ENCODE measurements around the gene UEVLD. TPM values are rescaled to one million over a fixed set of nuclear protein-coding genes. Genes with fewer than 3 reads are reported as not detected.

Gene UEVLD
- total and polyA plus RNA-seq, 9 of the 15 experiments (the other 6 are each of a cell fraction or from before 2014, with no cell fraction given): 4.7 to 12.6 (median 7.4) TPM

DNA sequence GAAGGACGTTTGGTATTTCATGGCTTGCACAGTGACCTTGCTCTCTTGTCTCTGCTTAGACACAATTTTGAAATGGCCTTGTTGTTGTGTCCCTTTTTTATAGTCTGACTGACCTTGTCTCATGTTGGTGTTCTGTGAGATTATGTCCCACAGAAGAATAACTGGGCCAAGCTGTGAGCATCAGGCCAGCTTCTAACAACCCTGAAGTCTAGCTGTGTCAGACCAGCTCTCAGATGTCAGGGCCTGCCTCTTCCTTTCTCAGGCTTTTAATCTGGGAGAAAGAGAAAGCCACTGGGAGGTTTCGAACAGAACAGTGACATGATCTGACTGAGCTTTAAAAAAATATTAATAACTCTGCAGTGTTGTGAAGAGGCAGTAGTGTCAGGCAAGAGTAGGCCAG is 2.0 kb upstream of the UEVLD start:
- TF ChIP-seq, protein P1, sequence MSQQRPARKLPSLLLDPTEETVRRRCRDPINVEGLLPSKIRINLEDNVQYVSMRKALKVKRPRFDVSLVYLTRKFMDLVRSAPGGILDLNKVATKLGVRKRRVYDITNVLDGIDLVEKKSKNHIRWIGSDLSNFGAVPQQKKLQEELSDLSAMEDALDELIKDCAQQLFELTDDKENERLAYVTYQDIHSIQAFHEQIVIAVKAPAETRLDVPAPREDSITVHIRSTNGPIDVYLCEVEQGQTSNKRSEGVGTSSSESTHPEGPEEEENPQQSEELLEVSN (IDR thresholded peaks at IDR 0.05; ENCODE audit: borderline replicate concordance in 1 of 2, extremely low read depth in 1 of 2, insufficient read depth in 1 of 2, insufficient read length in 1 of 2, low read depth in 1 of 2, low read length in 1 of 2, poor library complexity in 1 of 2, severe bottlenecking in 1 of 2): no peak
- TF ChIP-seq, protein P2, sequence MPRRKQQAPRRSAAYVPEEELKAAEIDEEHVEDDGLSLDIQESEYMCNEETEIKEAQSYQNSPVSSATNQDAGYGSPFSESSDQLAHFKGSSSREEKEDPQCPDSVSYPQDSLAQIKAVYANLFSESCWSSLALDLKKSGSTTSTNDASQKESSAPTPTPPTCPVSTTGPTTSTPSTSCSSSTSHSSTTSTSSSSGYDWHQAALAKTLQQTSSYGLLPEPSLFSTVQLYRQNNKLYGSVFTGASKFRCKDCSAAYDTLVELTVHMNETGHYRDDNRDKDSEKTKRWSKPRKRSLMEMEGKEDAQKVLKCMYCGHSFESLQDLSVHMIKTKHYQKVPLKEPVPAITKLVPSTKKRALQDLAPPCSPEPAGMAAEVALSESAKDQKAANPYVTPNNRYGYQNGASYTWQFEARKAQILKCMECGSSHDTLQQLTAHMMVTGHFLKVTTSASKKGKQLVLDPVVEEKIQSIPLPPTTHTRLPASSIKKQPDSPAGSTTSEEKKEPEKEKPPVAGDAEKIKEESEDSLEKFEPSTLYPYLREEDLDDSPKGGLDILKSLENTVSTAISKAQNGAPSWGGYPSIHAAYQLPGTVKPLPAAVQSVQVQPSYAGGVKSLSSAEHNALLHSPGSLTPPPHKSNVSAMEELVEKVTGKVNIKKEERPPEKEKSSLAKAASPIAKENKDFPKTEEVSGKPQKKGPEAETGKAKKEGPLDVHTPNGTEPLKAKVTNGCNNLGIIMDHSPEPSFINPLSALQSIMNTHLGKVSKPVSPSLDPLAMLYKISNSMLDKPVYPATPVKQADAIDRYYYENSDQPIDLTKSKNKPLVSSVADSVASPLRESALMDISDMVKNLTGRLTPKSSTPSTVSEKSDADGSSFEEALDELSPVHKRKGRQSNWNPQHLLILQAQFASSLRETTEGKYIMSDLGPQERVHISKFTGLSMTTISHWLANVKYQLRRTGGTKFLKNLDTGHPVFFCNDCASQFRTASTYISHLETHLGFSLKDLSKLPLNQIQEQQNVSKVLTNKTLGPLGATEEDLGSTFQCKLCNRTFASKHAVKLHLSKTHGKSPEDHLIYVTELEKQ (CRISPR knock-in tag; IDR thresholded peaks at IDR 0.05): no peak
- TF ChIP-seq KLF16 (IDR thresholded peaks at IDR 0.05) (no peak), SMARCA5 (IDR thresholded peaks at IDR 0.05) (no peak), HNRNPL (IDR thresholded peaks at IDR 0.05; ENCODE audit: low read depth, low read length) (no peak), FOXP1 (CRISPR knock-in tag; IDR thresholded peaks at IDR 0.05) (no peak), L3MBTL2 (IDR thresholded peaks at IDR 0.05) (no peak)
- TF ChIP-seq, protein P3, sequence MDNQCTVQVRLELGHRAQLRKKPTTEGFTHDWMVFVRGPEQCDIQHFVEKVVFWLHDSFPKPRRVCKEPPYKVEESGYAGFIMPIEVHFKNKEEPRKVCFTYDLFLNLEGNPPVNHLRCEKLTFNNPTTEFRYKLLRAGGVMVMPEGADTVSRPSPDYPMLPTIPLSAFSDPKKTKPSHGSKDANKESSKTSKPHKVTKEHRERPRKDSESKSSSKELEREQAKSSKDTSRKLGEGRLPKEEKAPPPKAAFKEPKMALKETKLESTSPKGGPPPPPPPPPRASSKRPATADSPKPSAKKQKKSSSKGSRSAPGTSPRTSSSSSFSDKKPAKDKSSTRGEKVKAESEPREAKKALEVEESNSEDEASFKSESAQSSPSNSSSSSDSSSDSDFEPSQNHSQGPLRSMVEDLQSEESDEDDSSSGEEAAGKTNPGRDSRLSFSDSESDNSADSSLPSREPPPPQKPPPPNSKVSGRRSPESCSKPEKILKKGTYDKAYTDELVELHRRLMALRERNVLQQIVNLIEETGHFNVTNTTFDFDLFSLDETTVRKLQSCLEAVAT (IDR thresholded peaks at IDR 0.05): no peak
- H3K4me1 ChIP-seq (replicated peaks in 1 of 2; ENCODE audit: control insufficient read depth in 2 of 2, insufficient read depth in 2 of 2, low read length in 2 of 2): peaks cover 15 to 17% of the 10 kb centered on the region in 2 experiments; a peak in 4 of 5 replicates
- H2AFZ ChIP-seq (ENCODE audit: low read depth, low read length): no peak overlapping the region
- CTCF ChIA-PET (ENCODE audit: low intra/inter-chr PET ratio): no interaction called here
- POLR2A ChIA-PET: interaction anchor here (1.0 to 2.2 kb wide), 4 partner anchors 12 to 44 kb away, joined by 3 to 9 read pairs (median 6); partner anchors contain the start of gene SPTY2D1
- no peaks in the 10 kb centered on the region for H3K27me3 ChIP-seq (ENCODE audit: control insufficient read depth in 2 of 2, insufficient read depth in 2 of 2, low read length in 2 of 2)
- DNase-seq (ENCODE audit: extremely low read depth in 1 of 4, low spot score in 3 of 4) (no peak), FAIRE-seq (no peak), ATAC-seq (no peak)
- peaks cover 37% of the 10 kb centered on the region for H3K79me2 ChIP-seq (ENCODE audit: control insufficient read depth, insufficient read depth, low read length)
- peak overlapping the region; percentile 87 for H3K4me2 ChIP-seq (ENCODE audit: insufficient read depth, low read length)
- H3K4me3 ChIP-seq: no peak overlapping the region
- H3K36me3 ChIP-seq (ENCODE audit: control insufficient read depth, insufficient read depth, low read length): peaks cover 3% of the 10 kb centered on the region; the same call in 1 of the 3 replicates
- intact Hi-C loops (cut with micrococcal nuclease) (no loop called here), in situ Hi-C loops (cut with MboI) (no loop called here)
- BruUV-seq (replicated peaks): no TSS peak
- peak overlapping the region; percentile 12; the same call in 1 of the 3 replicates for H3K27ac ChIP-seq (ENCODE audit: extremely low read depth, low read depth, low read length)
- peak overlapping the region in 1 of 2 experiments; percentile 45; a peak in 1 of 4 replicates for H3K9ac ChIP-seq (ENCODE audit: insufficient read depth in 1 of 2, low read depth in 2 of 2, low read length in 2 of 2)
- H4K20me1 ChIP-seq (replicated peaks; ENCODE audit: control insufficient read depth, insufficient read depth, low read length): no peaks in the 10 kb centered on the region; the same call in 1 of the 2 replicates
- no peaks in the 10 kb centered on the region for H3K9me3 ChIP-seq (replicated peaks; ENCODE audit: control insufficient read depth, insufficient read depth, low read depth, low read length)
- 11% methylated on average over 2 of the region's 2 CpGs for WGBS (ENCODE audit: insufficient coverage, low coverage, missing lambda C conversion rate)
- H3K9me1 ChIP-seq (ENCODE audit: control insufficient read depth, insufficient read depth, low read length): no peaks in the 10 kb centered on the region
